Transverse colon (tissue), 4 donors: ENCODE data around the gene GPR39.

Source experiments
- CTCF ChIP-seq, 5 experiments: fragments of 200-600 bp in 3 of 5; fragments of 450-650 bp in 2 of 5; sonication (generic) in 3 of 5; IDR thresholded peaks; 1 replicate in 2 of 5; 2 replicates in 3 of 5; pipeline ENCODE4 v1.5.1; 2016 to 2017; ENCODE audit warnings: antibody characterized with exemption in 5 of 5, inconsistent platforms in 3 of 5, mild to moderate bottlenecking in 2 of 5, moderate library complexity in 1 of 5
- EP300 ChIP-seq: sonication (generic); formaldehyde crosslinking; IDR thresholded peaks from one replicate; pipeline ENCODE4 v1.6.1; 2017; ENCODE audit warnings: antibody characterized with exemption, low read depth
- POLR2AphosphoS5 ChIP-seq, 3 donors: sonication (generic); formaldehyde crosslinking; IDR thresholded peaks; one replicate each; pipeline ENCODE4 v1.6.1; 2016; ENCODE audit warnings: antibody characterized with exemption in 3 of 3

GRCh38 chr2:132642415-132642814 is 225.8 kb downstream of the GPR39 start:
- no peak for TF ChIP-seq EP300
- TF ChIP-seq CTCF (IDR thresholded peaks at IDR 0.05) = no peak
- TF ChIP-seq POLR2AphosphoS5 (IDR thresholded peaks at IDR 0.05) = no peak
